GM18867 (cell line): ENCODE data around the gene AMOTL1.
A peak's percentile ranks its signal among the peaks of the same experiment; 100 is the strongest.

ENCODE experiments used
- ATAC-seq: cut with Tn5 transposase; IDR thresholded peaks from one replicate; pipeline ENCODE4 v1.9.1; 2021; ENCODE audit warnings: mild to moderate bottlenecking, moderate library complexity; ENCODE audit not compliant: unreplicated experiment

Gene AMOTL1

DNA sequence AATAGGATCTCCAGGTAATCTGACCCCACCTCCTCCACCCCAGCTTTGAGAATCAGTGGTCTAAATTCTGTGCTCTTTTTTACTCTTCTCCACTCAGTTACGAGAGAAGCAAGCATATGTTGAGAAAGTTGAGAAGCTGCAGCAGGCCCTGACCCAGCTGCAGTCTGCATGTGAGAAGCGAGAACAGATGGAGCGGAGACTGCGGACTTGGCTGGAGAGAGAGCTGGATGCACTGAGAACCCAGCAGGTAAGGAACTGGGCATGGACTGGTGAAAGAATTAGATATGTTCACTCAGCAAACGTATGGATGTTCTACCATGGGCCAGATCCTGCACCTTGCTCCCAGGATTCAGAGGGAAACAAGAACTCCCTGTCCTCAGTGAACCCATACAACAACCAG lies 85.7 kb downstream of the AMOTL1 start:
- ATAC-seq = no peak

- ATAC-seq = no peak
Measured at GRCh38 chr11:94854770-94855633, 86.8 kb downstream of the AMOTL1 start.

- no peak for ATAC-seq
Measured at GRCh38 chr11:94855666-94856065, 87.5 kb downstream of the AMOTL1 start.

- ATAC-seq = no peak
Measured at GRCh38 chr11:94856443-94856842, 88.3 kb downstream of the AMOTL1 start.

GRCh38 chr11:94857337-94857736 lies 89.2 kb downstream of the AMOTL1 start:
- peak; percentile 45 for ATAC-seq

- no peak for ATAC-seq
Measured at GRCh38 chr11:94858012-94858705, 90.0 kb downstream of the AMOTL1 start.

GRCh38 chr11:94860333-94860732 lies 92.2 kb downstream of the AMOTL1 start:
- no peak for ATAC-seq

DNA sequence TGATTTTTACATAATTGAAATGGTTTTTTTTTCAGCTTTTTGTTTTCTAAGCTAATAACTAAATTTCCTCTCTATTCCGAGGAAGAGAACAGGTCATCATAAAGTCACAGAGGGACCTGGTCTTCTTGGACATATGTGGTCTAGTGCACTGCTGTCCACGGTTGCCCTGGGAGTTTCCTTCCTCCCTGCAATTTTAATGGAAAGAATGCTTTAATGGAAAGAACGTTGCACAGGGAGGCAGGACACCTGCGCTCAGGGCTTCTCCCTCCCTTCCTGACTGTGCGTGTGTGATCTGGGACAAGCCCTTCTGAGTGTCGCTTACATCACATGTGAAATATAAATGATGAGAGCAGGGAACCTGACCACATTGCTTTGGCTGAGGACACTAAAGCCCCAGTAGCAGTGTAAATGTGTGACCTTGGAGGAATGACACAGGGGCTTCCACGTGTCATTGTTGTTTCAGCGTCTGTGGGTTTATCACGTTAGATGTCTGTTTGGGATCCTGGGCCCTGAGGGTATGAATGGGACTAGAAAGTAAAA lies 93.2 kb downstream of the AMOTL1 start:
- ATAC-seq = no peak

DNA sequence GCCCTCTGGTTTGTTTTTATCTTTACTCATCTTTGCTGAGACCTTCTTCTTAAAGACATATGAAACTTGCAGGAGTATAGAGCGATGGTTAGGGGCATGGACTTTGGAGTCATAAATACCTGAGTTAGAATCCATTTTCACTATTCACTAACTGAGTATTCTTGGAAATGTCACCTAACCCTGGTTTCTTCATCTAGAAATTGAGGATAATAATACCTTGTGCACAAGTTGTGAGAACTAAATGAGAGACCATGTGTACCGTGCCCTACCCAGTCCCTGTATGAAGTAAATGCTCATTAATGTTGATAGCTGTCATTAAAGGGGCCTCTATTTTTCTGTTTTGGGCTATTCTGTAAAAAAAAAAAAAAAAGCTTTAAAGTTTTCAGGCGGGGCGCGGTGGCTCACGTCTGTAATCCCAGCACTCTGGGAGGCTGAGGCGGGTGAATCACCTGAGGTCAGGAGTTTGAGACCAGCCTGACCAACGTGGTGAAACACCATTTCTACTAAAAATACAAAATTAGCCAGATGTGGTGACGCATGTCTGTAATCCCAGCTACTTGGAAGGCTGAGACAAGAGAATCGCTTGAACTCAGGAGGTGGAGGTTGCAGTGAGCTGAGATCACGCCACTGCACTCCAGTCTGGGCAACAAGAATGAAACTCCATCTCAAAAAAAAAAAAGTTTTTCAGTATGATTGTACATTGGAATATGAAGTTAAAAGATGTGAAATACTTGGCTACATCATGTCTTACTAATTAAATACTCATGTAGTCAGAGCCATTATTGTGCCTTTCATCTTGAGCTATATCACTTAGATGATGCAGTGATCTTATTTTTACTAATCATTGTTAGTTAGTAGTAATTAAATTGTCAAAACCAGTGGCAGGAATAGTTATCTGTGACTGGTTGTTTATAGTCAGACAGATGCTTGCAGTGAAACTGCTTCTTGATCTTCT lies 95.0 kb downstream of the AMOTL1 start:
- ATAC-seq = no peak

DNA sequence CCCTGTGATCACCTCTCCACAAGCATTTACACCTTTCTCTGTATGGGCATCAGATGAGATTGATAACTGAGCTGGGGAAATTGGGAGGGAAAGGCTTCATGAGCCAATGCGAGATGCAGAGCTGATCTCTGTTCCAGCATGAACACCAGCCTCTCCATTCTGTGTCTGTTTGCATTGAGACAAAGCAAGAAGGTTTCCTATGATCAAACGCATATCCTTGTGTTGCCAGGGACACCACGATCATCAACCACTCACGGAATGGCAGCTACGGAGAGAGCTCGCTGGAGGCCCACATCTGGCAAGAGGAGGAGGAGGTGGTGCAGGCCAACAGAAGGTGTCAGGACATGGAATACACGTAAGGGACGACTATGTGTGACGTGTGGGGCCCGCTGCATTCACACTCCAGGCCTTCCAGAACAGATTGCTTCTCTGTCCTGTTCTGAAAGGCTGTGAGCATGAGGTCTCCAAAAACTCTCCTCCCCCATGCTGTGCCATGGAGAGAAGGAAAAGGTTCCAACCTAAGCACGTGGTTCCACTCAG lies 96.4 kb downstream of the AMOTL1 start:
- no peak for ATAC-seq

- no peak for ATAC-seq
Measured at GRCh38 chr11:94866231-94866822, 98.2 kb downstream of the AMOTL1 start.

- no peak for ATAC-seq
Measured at GRCh38 chr11:94866936-94867795, 99.0 kb downstream of the AMOTL1 start.

DNA sequence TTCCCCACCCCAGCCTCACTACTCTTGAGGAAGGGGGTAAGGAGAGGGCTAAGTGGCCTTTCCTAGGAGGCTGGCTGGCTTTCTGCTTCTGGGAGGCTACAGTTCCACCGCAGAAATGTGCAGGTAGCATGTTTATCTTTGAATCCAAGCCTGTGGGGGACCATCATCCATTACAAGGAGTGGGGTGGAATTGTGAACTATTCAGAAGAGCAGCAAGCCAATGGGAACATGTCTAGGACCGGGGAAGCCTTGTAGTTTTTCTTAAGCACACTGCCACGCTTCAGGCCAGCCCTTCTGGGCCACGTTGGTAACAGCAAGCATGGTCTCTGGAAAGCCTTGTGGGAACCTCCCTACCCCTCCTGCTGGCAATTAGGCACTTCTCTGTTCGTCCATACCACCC lies 100.3 kb downstream of the AMOTL1 start:
- no peak for ATAC-seq

DNA sequence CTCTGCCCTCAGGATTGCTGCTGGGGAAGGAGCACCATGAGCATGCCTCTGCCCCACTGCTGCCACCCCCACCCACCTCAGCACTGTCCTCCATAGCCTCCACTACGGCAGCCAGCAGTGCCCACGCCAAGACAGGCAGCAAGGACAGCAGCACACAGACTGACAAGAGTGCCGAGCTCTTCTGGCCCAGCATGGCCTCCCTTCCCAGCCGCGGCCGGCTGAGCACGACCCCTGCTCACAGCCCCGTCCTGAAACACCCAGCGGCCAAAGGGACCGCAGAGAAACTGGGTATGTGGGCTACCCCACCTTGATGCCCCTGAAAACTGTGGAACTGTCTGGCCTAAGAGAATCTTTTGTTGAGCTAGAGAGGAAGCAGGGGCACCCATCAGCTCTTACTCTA lies 101.0 kb downstream of the AMOTL1 start:
- ATAC-seq = no peak

DNA sequence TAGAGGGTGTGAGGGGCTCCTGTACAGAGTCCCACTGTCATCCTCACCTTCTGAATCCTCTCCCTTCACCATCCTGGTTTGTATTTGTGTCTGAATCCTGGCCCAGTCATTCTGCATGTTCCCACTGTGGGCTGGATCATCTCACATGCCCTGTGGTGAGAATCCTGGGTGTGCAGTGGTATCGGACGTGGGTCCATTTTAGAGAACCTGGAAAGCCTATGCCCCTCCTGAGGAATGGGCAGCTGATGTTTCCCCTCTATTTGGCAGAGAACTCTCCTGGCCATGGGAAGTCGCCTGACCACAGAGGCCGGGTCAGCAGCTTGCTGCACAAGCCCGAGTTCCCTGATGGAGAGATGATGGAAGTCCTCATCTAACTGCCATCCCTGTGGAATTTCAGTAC lies 102.3 kb downstream of the AMOTL1 start:
- no peak for ATAC-seq

- ATAC-seq = no peak
Measured at GRCh38 chr11:94871491-94872185, 103.5 kb downstream of the AMOTL1 start.

DNA sequence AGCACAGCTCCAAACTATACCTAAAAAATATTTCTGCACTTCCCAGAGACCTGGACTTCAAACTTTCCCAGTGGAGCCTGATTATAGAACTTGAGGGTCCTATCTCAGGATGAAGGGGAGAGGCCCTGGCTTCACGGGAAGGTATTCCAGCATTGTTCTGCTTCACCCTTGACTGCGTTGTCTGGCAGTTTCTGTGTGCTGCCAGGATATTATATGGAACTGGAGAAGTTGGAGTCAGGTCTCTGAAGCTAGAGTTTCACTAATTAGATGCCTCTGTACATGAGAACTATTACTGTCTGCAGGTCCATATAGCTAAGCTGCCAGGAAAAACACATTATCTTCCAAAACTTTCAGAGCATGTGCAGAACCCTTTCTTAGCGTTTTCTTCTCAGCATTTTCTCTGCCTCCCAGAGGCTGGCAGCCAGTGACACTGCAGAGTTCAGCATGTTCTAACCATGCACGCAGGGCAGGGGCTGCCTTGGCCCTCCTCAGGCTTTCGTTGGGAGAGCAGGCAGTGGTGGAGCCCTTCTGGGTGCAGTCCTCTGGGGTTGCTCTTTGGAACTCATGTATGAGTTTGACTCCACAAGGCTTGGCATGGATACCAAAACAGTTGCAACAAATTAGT lies 105.9 kb downstream of the AMOTL1 start:
- ATAC-seq = no peak

DNA sequence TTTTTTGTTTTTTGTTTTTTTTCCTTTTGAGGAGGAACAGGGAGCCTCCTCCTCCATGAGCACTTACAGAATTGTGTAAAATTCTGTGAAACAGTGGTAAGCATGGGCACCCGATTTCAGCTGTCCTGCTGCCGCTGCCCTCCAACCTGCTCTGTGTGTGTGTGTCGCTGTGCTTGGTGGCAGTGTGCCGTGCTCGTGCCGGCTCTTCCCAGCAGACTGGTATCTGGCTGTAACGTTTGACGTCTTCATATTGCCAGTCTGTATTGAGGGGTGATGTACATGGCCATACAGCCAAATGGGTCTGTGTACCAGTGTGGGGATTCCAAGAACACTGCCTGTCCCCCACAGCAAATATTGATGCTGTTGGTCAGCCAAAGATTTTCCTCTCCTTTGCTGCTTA lies 108.1 kb downstream of the AMOTL1 start:
- ATAC-seq = peak; percentile 5
